ENCODE measurements around the gene UBL3. TPM values are rescaled to one million over a fixed set of nuclear protein-coding genes. Genes with fewer than 3 reads are reported as not detected.

Gene UBL3
- total and polyA plus RNA-seq, 10 of the 15 experiments (the other 5 are each of a cell fraction or from before 2014, with no cell fraction given) = 5.5 to 13.7 (median 10.6) TPM

- TF ChIP-seq ZNF592 (IDR thresholded peaks at IDR 0.05) (no peak), DPF2 (IDR thresholded peaks at IDR 0.05) (no peak), BACH1 (IDR thresholded peaks at IDR 0.05; ENCODE audit: borderline replicate concordance) (no peak), ATF7 (IDR thresholded peaks at IDR 0.05; ENCODE audit: low read depth) (no peak), ZNF274 (IDR thresholded peaks at IDR 0.05; ENCODE audit: insufficient read depth, insufficient read length) (no peak), HDAC2 (IDR thresholded peaks at IDR 0.05) (no peak), WRNIP1 (IDR thresholded peaks at IDR 0.05; ENCODE audit: borderline replicate concordance, low read depth, low read length) (no peak), USF2 (IDR thresholded peaks at IDR 0.05; ENCODE audit: borderline replicate concordance, low read depth, low read length) (no peak), ELK1 (IDR thresholded peaks at IDR 0.05; ENCODE audit: low read depth, low read length) (no peak), ZBTB4 (CRISPR knock-in tag; IDR thresholded peaks at IDR 0.05) (no peak)
Observed at GRCh38 chr13:29782798-29783197, 67.6 kb downstream of the UBL3 start (continued).
